ENCODE data around the gene CGNL1.

DNA sequence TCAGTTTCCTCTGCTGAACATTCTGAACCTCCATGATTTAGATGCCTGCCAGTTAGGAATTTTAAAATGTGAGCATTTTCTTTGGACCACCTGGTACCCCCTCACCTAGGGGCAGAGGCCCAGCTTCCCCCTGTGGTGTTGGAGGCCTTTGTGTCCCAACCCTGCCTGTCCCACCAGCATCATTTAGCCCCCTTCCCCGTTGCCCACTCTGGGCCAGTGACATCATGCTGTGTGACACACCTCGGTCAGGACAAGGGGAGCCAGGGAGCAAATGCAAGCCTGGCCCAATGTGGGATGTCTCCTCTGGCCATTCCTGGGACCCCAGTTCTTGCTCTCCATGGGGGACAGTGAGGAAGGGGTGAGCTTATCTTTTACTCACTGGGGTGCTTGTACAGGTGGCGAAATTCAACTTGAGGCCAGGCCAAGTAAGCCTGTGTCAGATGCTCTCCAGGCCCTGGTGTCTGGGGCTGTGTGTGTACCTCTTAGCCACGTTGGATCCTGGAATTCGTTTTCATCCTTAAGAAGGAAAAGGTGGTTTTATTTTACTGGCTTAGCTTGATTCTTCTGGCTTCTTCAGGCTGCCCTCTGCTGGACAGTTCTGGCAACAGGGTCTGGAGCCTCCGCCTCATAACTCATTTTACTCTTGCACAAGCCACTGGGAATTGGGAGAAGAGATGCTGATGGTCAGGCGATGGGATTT is 165.7 kb downstream of the CGNL1 start:
- TF ChIP-seq, protein P1, sequence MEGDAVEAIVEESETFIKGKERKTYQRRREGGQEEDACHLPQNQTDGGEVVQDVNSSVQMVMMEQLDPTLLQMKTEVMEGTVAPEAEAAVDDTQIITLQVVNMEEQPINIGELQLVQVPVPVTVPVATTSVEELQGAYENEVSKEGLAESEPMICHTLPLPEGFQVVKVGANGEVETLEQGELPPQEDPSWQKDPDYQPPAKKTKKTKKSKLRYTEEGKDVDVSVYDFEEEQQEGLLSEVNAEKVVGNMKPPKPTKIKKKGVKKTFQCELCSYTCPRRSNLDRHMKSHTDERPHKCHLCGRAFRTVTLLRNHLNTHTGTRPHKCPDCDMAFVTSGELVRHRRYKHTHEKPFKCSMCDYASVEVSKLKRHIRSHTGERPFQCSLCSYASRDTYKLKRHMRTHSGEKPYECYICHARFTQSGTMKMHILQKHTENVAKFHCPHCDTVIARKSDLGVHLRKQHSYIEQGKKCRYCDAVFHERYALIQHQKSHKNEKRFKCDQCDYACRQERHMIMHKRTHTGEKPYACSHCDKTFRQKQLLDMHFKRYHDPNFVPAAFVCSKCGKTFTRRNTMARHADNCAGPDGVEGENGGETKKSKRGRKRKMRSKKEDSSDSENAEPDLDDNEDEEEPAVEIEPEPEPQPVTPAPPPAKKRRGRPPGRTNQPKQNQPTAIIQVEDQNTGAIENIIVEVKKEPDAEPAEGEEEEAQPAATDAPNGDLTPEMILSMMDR (IDR thresholded peaks at IDR 0.05; ENCODE audit: insufficient read depth, low read length, poor library complexity, severe bottlenecking) = peak; percentile 82
- TF ChIP-seq EZH2phosphoT487 (conservative IDR thresholded peaks at IDR 0.05; ENCODE audit: low read length) = no peak

Measured in SU-DHL-6 (cell line).